ENCODE measurements around the gene METAP2. TPM values are rescaled to one million over a fixed set of nuclear protein-coding genes. Genes with fewer than 3 reads are reported as not detected.
A peak's percentile ranks its signal among the peaks of the same experiment; 100 is the strongest.

METAP2 gene
- total RNA-seq, 1 experiment from 2014 or later: 86.1 TPM

GRCh38 chr12:95474660-95474958, 657 bp downstream of the METAP2 start:
- H3K36me3 ChIP-seq (ENCODE audit: control insufficient read depth, insufficient read depth, low read length): peaks cover 21% of the 10 kb centered on the region
- DNase-seq (ENCODE audit: low read depth, low spot score): no peak
- TF ChIP-seq SIN3A (IDR thresholded peaks at IDR 0.05; ENCODE audit: borderline replicate concordance, insufficient read depth, low read depth, low read length): no peak
- TF ChIP-seq POLR2AphosphoS5 (IDR thresholded peaks at IDR 0.05; ENCODE audit: low read depth, low read length): no peak
- TF ChIP-seq TCF7L2 (IDR thresholded peaks at IDR 0.05; ENCODE audit: low read depth, low read length): no peak
- TF ChIP-seq REST (IDR thresholded peaks at IDR 0.05; ENCODE audit: insufficient read depth in 1 of 2, low read depth in 2 of 2, low read length in 1 of 2): no peak
- no peak for TF ChIP-seq CTCF (IDR thresholded peaks at IDR 0.05)
- CTCF ChIA-PET: interaction anchor here (1.5 kb wide), 1 partner anchor 60 kb away, joined by 8 read pairs; no protein-coding TSS in a partner anchor
- intact Hi-C loops (cut with micrococcal nuclease; ENCODE audit: unreplicated experiment): no loop called here
- in situ Hi-C loops (cut with HindIII; ENCODE audit: low pct_unique_long_range_greater_than_20kb, low sequenced_read_pairs): no loop called here
- H3K27ac ChIP-seq (ENCODE audit: low read length): peak overlapping the region; percentile 98
- H3K4me1 ChIP-seq (ENCODE audit: control insufficient read depth, insufficient read depth, low read length): peaks cover 9% of the 10 kb centered on the region; the same call in 1 of the 2 replicates
- no peak for ATAC-seq
- peak overlapping the region; percentile 67 to 94 for H3K4me3 ChIP-seq (ENCODE audit: low read depth in 2 of 2, low read length in 2 of 2)
- BruUV-seq (replicated peaks): no TSS peak
- POLR2A ChIA-PET: interaction anchor here (0.6 kb wide), 1 partner anchor 110 kb away, joined by 4 read pairs; no protein-coding TSS in a partner anchor
- no peaks in the 10 kb centered on the region for H3K9me3 ChIP-seq (ENCODE audit: control insufficient read depth, insufficient read depth, low read depth, low read length)
- no peaks in the 10 kb centered on the region for H3K27me3 ChIP-seq (ENCODE audit: control insufficient read depth, insufficient read depth, low read length)

- intact Hi-C loops (cut with micrococcal nuclease; ENCODE audit: unreplicated experiment): no loop called here
- DNase-seq (ENCODE audit: low read depth, low spot score) (no peak), ATAC-seq (0 out of 2 replicates have a peak, but pooled peaks have one; percentile 30)
- no TSS peak for BruUV-seq (replicated peaks)
- Histone ChIP-seq H3K27me3 (ENCODE audit: control insufficient read depth, insufficient read depth, low read length) (no peaks in the 10 kb centered on the region), H3K4me3 (ENCODE audit: low read depth in 2 of 2, low read length in 2 of 2) (no peak overlapping the region), H3K36me3 (ENCODE audit: control insufficient read depth, insufficient read depth, low read length) (peaks cover 26% of the 10 kb centered on the region), H3K4me1 (ENCODE audit: control insufficient read depth, insufficient read depth, low read length) (peaks cover 8% of the 10 kb centered on the region; the same call in 1 of the 2 replicates), H3K9me3 (ENCODE audit: control insufficient read depth, insufficient read depth, low read depth, low read length) (no peaks in the 10 kb centered on the region), H3K27ac (ENCODE audit: low read length) (no peak overlapping the region)
- POLR2A ChIA-PET: no interaction called here
- CTCF ChIA-PET: no interaction called here
- in situ Hi-C loops (cut with HindIII; ENCODE audit: low pct_unique_long_range_greater_than_20kb, low sequenced_read_pairs): no loop called here
- TF ChIP-seq TCF7L2 (IDR thresholded peaks at IDR 0.05; ENCODE audit: low read depth, low read length) (no peak), CTCF (IDR thresholded peaks at IDR 0.05) (no peak), POLR2AphosphoS5 (IDR thresholded peaks at IDR 0.05; ENCODE audit: low read depth, low read length) (no peak), REST (IDR thresholded peaks at IDR 0.05; ENCODE audit: insufficient read depth in 1 of 2, low read depth in 2 of 2, low read length in 1 of 2) (no peak), SIN3A (IDR thresholded peaks at IDR 0.05; ENCODE audit: borderline replicate concordance, insufficient read depth, low read depth, low read length) (no peak)
These were observed 6.3 kb downstream of the METAP2 start for GRCh38 chr12:95480230-95480629.

All from Panc1 (cell line).